Astrocyte (in vitro differentiated cells and primary cell): ENCODE data around the gene PCLO.

ENCODE experiments used
- CTCF ChIP-seq: IDR thresholded peaks from 2 replicates; pipeline ENCODE4 v1.5.1; 2011; ENCODE audit warnings: low read depth, mild to moderate bottlenecking, inconsistent platforms, low read length, moderate library complexity; ENCODE audit not compliant: insufficient read depth
- EZH2 ChIP-seq: IDR thresholded peaks from 2 replicates; pipeline ENCODE4 v1.6.1; 2012; ENCODE audit warnings: mild to moderate bottlenecking, low read length, inconsistent platforms; ENCODE audit not compliant: insufficient read depth

- TF ChIP-seq CTCF: no peak
- TF ChIP-seq EZH2: no peak
Observed at GRCh38 chr7:83166781-83167180, 4.1 kb upstream of the PCLO start.
